ENCODE measurements around the gene POLR2B. TPM values are rescaled to one million over a fixed set of nuclear protein-coding genes. Genes with fewer than 3 reads are reported as not detected.

The POLR2B gene
- total RNA-seq, 1 experiment from 2014 or later: 129 TPM

- Histone ChIP-seq H3K9me3 (ENCODE audit: control insufficient read depth in 1 of 2, insufficient read depth in 1 of 2, low read depth in 1 of 2, low read length in 2 of 2) (no peaks in the 10 kb centered on the region), H3K4me1 (ENCODE audit: control insufficient read depth in 1 of 2, insufficient read depth in 2 of 2, low read length in 2 of 2) (no peaks in the 10 kb centered on the region), H3K4me2 (ENCODE audit: low read length) (no peak overlapping the region), H2AFZ (ENCODE audit: low read depth, low read length, poor library complexity, severe bottlenecking) (no peak overlapping the region), H3K79me2 (ENCODE audit: insufficient read depth, low read length) (no peaks in the 10 kb centered on the region), H3K4me3 (replicated peaks in 1 of 2; ENCODE audit: low read depth in 1 of 2, low read length in 2 of 2) (no peak overlapping the region), H3K27ac (ENCODE audit: low read depth, low read length) (no peak overlapping the region), H3K9ac (ENCODE audit: low read length) (no peak overlapping the region), H4K20me1 (ENCODE audit: insufficient read depth) (no peaks in the 10 kb centered on the region), H3K27me3 (ENCODE audit: insufficient read depth, low read length) (no peaks in the 10 kb centered on the region), H3K9me2 (ENCODE audit: insufficient read depth) (no peaks in the 10 kb centered on the region), H3K36me3 (ENCODE audit: control insufficient read depth in 1 of 2, insufficient read depth in 2 of 2, low read length in 2 of 2) (no peaks in the 10 kb centered on the region)
- ChIA-PET CTCF (no interaction called here), RAD21 (ENCODE audit: low non-redundant PET in 1 of 2, low total read pairs in 2 of 2, uncharacterized antibody in 2 of 2, unreplicated experiment in 2 of 2) (no interaction called here), POLR2A (interaction anchor here (2.5 kb wide), 1 partner anchor 24 kb away, joined by 9 read pairs; the partner anchor contains the start of genes NOA1 and POLR2B)
- no TSS peak for BruUV-seq (replicated peaks)
- intact Hi-C loops (cut with micrococcal nuclease): no loop called here
- DNase-seq (ENCODE audit: low read depth, low spot score): no peak
- ATAC-seq: no peak
- TF ChIP-seq POLR2A (IDR thresholded peaks at IDR 0.05; ENCODE audit: borderline replicate concordance, extremely low read depth, insufficient read depth, insufficient read length) (no peak), ZNF274 (IDR thresholded peaks at IDR 0.05; ENCODE audit: low read depth, low read length) (no peak), EZH2phosphoT487 (IDR thresholded peaks at IDR 0.05; ENCODE audit: borderline replicate concordance) (no peak), ELF1 (IDR thresholded peaks at IDR 0.05; ENCODE audit: borderline replicate concordance, low read depth) (no peak), CTCF (IDR thresholded peaks at IDR 0.05 in 2 of 3, conservative IDR thresholded peaks at IDR 0.05 in 1 of 3; ENCODE audit: borderline replicate concordance in 1 of 3, insufficient read depth in 1 of 3, low read depth in 2 of 3, low read length in 2 of 3) (no peak), YY1 (IDR thresholded peaks at IDR 0.05; ENCODE audit: extremely low read depth, insufficient replicate concordance, low read depth, low read length) (no peak), MAX (IDR thresholded peaks at IDR 0.05) (no peak), ZBTB33 (IDR thresholded peaks at IDR 0.05; ENCODE audit: extremely low read depth, insufficient replicate concordance, low read length) (no peak), POLR2AphosphoS5 (IDR thresholded peaks at IDR 0.05; ENCODE audit: low read depth, low read length) (no peak), SIN3A (IDR thresholded peaks at IDR 0.05; ENCODE audit: low read depth) (no peak), REST (IDR thresholded peaks at IDR 0.05; ENCODE audit: low read depth) (no peak)
Observed at GRCh38 chr4:56953680-56954520, 24.8 kb upstream of the POLR2B start.
